T-helper 17 cell (primary cell): ENCODE measurements around the gene RNLS. TPM values are rescaled to one million over a fixed set of nuclear protein-coding genes. Genes with fewer than 3 reads are reported as not detected.

Experiments
- total RNA-seq, 4 donors: library from RNA in 2 of 4; stranded (reverse) in 2 of 4; gene quantifications; one replicate each; pipeline ENCODE4 v1.2.3 and lab custom pipeline; 2022 to 2026

Gene RNLS
- total RNA-seq, 2 donors from 2014 or later, result 1.8 to 4.6 TPM

Other genes starting within 250 kb of the RNLS start
- gene LIPJ, start 3.4 kb upstream of the RNLS start, total RNA-seq, result not detected
- gene LIPF, start 81.1 kb upstream of the RNLS start, total RNA-seq, result not detected
- not detected for gene LIPK, start 122.9 kb upstream of the RNLS start, total RNA-seq
- gene LIPN, start 176.7 kb upstream of the RNLS start, total RNA-seq, result under 1 TPM in 1 of 2 donors, not detected in 1; 0.80 TPM
- not detected for gene LIPM, start 219.4 kb upstream of the RNLS start, total RNA-seq